ENCODE measurements around the gene BCL2L2. TPM values are rescaled to one million over a fixed set of nuclear protein-coding genes. Genes with fewer than 3 reads are reported as not detected.

BCL2L2 gene
- total and polyA plus RNA-seq, 2 of the 8 experiments (the other 6 are each of a cell fraction or from before 2014, with no cell fraction given) = 9.3 to 13.8 TPM

- H2BK120ac ChIP-seq (replicated peaks; ENCODE audit: low read depth, low read length) = no peak overlapping the region
- no peak overlapping the region for H4K91ac ChIP-seq (replicated peaks; ENCODE audit: insufficient read length, low read length)
- DNase-seq (ENCODE audit: low read depth in 1 of 2, low spot score in 2 of 2) (no peak), FAIRE-seq (no peak)
- H3K18ac ChIP-seq (ENCODE audit: extremely low read depth, low read length) = no peak overlapping the region
- no peak overlapping the region for H3K4ac ChIP-seq (replicated peaks; ENCODE audit: insufficient read length, low read depth, low read length)
- H2AK5ac ChIP-seq (ENCODE audit: low read depth, low read length) = no peak overlapping the region
- no peak overlapping the region for H2BK5ac ChIP-seq (ENCODE audit: low read depth, low read length)
- peaks cover 9% of the 10 kb centered on the region; the same call in 1 of the 2 replicates for H3K23me2 ChIP-seq (ENCODE audit: low read depth, low read length)
- no peak overlapping the region for H2BK12ac ChIP-seq (ENCODE audit: low read depth, low read length)
- ChIA-PET POLR2A (ENCODE audit: partially characterized antibody) (interaction anchor here (0.8 to 7.1 kb wide), 7 partner anchors 8 to 57 kb away, joined by 3 to 73 read pairs (median 6); partner anchors contain the start of genes CMTM5, PPP1R3E and SLC22A17), CTCF (ENCODE audit: partially characterized antibody) (interaction anchor here (0.6 to 20.9 kb wide), 39 partner anchors 7 to 239 kb away, joined by 3 to 333 read pairs (median 5); partner anchors contain the start of genes BCL2L2, CMTM5, IL25 and NGDN)
- H4K20me1 ChIP-seq (replicated peaks in 1 of 2; ENCODE audit: control insufficient read depth in 1 of 2, insufficient read depth in 2 of 2, low read length in 2 of 2) = peaks cover 8 to 13% of the 10 kb centered on the region in 2 experiments
- no peak overlapping the region for H4K5ac ChIP-seq (ENCODE audit: insufficient read length, low read depth, low read length)
- no peak overlapping the region for H3K4me3 ChIP-seq (ENCODE audit: extremely low read depth in 1 of 4, insufficient read depth in 2 of 4, low read depth in 3 of 4, low read length in 4 of 4)
- peaks cover 0 to 14% (median 10%) of the 10 kb centered on the region in 4 experiments; a peak in 5 of 7 replicates for H3K4me1 ChIP-seq (replicated peaks in 1 of 4; ENCODE audit: control insufficient read depth in 3 of 4, insufficient read depth in 4 of 4, low read length in 3 of 4)
- whole genome bisulfite sequencing, 2 experiments (ENCODE audit: extremely low coverage in 1 of 2, insufficient coverage in 1 of 2, insufficient read length in 1 of 2, insufficient replicate concordance in 2 of 2, low coverage in 1 of 2, low lambda C conversion rate in 2 of 2, missing lambda C conversion rate in 1 of 2) = 93% methylated on average over 21 of the region's 22 CpGs; no CpG with 5 or more reads in 1 of the 2 experiments
- H2AFZ ChIP-seq (ENCODE audit: low read length) = no peak overlapping the region
- H3K4me2 ChIP-seq (ENCODE audit: insufficient read depth in 1 of 2, low read depth in 2 of 2, low read length in 2 of 2) = no peak overlapping the region
- no peaks in the 10 kb centered on the region for H3K9me3 ChIP-seq (ENCODE audit: insufficient read depth in 2 of 2, low read depth in 1 of 2, low read length in 1 of 2)
- H3K9ac ChIP-seq (replicated peaks in 1 of 4; ENCODE audit: extremely low read depth in 1 of 4, low read depth in 3 of 4, low read length in 3 of 4) = no peak overlapping the region
- no peaks in the 10 kb centered on the region; a peak in 1 of 7 replicates for H3K27me3 ChIP-seq (replicated peaks in 1 of 4; ENCODE audit: control insufficient read depth in 3 of 4, extremely low read depth in 1 of 4, insufficient read depth in 3 of 4, low read length in 3 of 4)
- no peak overlapping the region; the same call in 1 of the 2 replicates for H4K8ac ChIP-seq (ENCODE audit: extremely low read depth, insufficient read depth, low read length)
- H3K27ac ChIP-seq (ENCODE audit: low read depth, low read length) = no peak overlapping the region
- H3K36me3 ChIP-seq (ENCODE audit: control insufficient read depth in 2 of 4, insufficient read depth in 4 of 4, low read length in 3 of 4) = peaks cover 0 to 22% (median 11%) of the 10 kb centered on the region in 4 experiments; a peak in 4 of 8 replicates
- no peaks in the 10 kb centered on the region for H3K79me2 ChIP-seq (ENCODE audit: control insufficient read depth in 1 of 2, insufficient read depth in 2 of 2, low read length in 2 of 2)
- H2BK20ac ChIP-seq (ENCODE audit: low read length) = no peak overlapping the region
- H2BK15ac ChIP-seq (ENCODE audit: low read length) = no peak overlapping the region
- no peaks in the 10 kb centered on the region for H3K79me1 ChIP-seq (ENCODE audit: low read depth, low read length)
- no peak overlapping the region for H3K56ac ChIP-seq (replicated peaks; ENCODE audit: insufficient read length, low read depth, low read length)
- H3K23ac ChIP-seq (ENCODE audit: insufficient read length) = no peak overlapping the region
- no peak overlapping the region for H3K14ac ChIP-seq (ENCODE audit: insufficient read length)
- TF ChIP-seq POLR2AphosphoS5 (IDR thresholded peaks at IDR 0.05; ENCODE audit: low read depth, low read length) (no peak), ATF2 (IDR thresholded peaks at IDR 0.05; ENCODE audit: low read length) (no peak), CTCF (IDR thresholded peaks at IDR 0.05; ENCODE audit: control extremely low read depth in 1 of 3, insufficient read depth in 1 of 3, low read depth in 1 of 3, low read length in 3 of 3) (no peak), RXRA (IDR thresholded peaks at IDR 0.05; ENCODE audit: insufficient read depth, low read depth, low read length) (no peak), CHD2 (IDR thresholded peaks at IDR 0.05; ENCODE audit: low read length) (no peak), GABPA (IDR thresholded peaks at IDR 0.05; ENCODE audit: borderline replicate concordance, insufficient read depth, low read length) (no peak), TAF1 (IDR thresholded peaks at IDR 0.05; ENCODE audit: low read depth, low read length) (no peak)
These were observed 53.3 kb downstream of the BCL2L2 start for GRCh38 chr14:23359722-23360447.

Data from H1 (cell line).